Measurements from ENCODE around the gene HSD11B2.

HSD11B2 gene

GRCh38 chr16:67466581-67466980 lies 35.7 kb downstream of the HSD11B2 start:
- H3K4me3 ChIP-seq (ENCODE audit: low read depth, low read length): no peak overlapping the region
- H3K4me2 ChIP-seq (ENCODE audit: low read length): no peak overlapping the region
- TF ChIP-seq, protein P1, sequence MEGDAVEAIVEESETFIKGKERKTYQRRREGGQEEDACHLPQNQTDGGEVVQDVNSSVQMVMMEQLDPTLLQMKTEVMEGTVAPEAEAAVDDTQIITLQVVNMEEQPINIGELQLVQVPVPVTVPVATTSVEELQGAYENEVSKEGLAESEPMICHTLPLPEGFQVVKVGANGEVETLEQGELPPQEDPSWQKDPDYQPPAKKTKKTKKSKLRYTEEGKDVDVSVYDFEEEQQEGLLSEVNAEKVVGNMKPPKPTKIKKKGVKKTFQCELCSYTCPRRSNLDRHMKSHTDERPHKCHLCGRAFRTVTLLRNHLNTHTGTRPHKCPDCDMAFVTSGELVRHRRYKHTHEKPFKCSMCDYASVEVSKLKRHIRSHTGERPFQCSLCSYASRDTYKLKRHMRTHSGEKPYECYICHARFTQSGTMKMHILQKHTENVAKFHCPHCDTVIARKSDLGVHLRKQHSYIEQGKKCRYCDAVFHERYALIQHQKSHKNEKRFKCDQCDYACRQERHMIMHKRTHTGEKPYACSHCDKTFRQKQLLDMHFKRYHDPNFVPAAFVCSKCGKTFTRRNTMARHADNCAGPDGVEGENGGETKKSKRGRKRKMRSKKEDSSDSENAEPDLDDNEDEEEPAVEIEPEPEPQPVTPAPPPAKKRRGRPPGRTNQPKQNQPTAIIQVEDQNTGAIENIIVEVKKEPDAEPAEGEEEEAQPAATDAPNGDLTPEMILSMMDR (IDR thresholded peaks at IDR 0.05): no peak
- H3K36me3 ChIP-seq (ENCODE audit: control insufficient read depth, insufficient read depth, low read length): no peaks in the 10 kb centered on the region
- H3K9me3 ChIP-seq (ENCODE audit: control insufficient read depth, low read length): no peaks in the 10 kb centered on the region
- H3K4me1 ChIP-seq: peaks cover 9% of the 10 kb centered on the region
- no peak overlapping the region for H3K9ac ChIP-seq
- no peaks in the 10 kb centered on the region for H3K27me3 ChIP-seq (ENCODE audit: control insufficient read depth, insufficient read depth, low read length)
- no peak overlapping the region for H3K27ac ChIP-seq
- H3K79me2 ChIP-seq: peaks cover 88% of the 10 kb centered on the region
- no peak overlapping the region for H2AFZ ChIP-seq

DNA sequence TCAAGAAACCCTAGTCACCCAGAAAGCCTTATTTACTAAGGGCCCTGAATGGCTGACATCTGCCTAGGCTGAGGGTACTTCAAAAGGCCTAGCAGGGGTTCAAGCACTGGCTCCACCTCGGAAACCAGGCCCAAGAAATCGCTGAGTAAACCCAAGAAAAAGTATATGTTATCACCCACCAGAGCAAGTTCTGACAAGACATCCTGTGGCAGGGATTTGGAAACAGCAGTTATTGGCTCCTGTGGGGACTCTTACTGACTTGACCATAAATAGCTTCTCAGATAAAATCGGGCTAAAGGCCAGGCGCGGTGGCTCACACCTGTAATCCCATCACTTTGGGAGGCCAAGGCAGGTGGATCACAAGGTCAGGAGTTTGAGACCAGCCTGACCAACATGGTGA lies 37.8 kb downstream of the HSD11B2 start:
- Histone ChIP-seq H3K27ac (no peak overlapping the region), H3K4me1 (peaks cover 7% of the 10 kb centered on the region), H3K36me3 (ENCODE audit: control insufficient read depth, insufficient read depth, low read length) (no peaks in the 10 kb centered on the region), H2AFZ (no peak overlapping the region), H3K9ac (no peak overlapping the region), H3K4me2 (ENCODE audit: low read length) (no peak overlapping the region), H3K79me2 (peaks cover 89% of the 10 kb centered on the region), H3K9me3 (ENCODE audit: control insufficient read depth, low read length) (no peaks in the 10 kb centered on the region), H3K4me3 (ENCODE audit: low read depth, low read length) (no peak overlapping the region), H3K27me3 (ENCODE audit: control insufficient read depth, insufficient read depth, low read length) (no peaks in the 10 kb centered on the region)
- TF ChIP-seq, protein P1 (IDR thresholded peaks at IDR 0.05): no peak

- H2AFZ ChIP-seq: no peak overlapping the region
- no peaks in the 10 kb centered on the region for H3K9me3 ChIP-seq (ENCODE audit: control insufficient read depth, low read length)
- H3K27me3 ChIP-seq (ENCODE audit: control insufficient read depth, insufficient read depth, low read length): no peaks in the 10 kb centered on the region
- peaks cover 7% of the 10 kb centered on the region for H3K4me1 ChIP-seq
- H3K9ac ChIP-seq: no peak overlapping the region
- H3K4me3 ChIP-seq (ENCODE audit: low read depth, low read length): no peak overlapping the region
- H3K79me2 ChIP-seq: peaks cover 91% of the 10 kb centered on the region
- TF ChIP-seq, protein P1 (IDR thresholded peaks at IDR 0.05): no peak
- no peaks in the 10 kb centered on the region for H3K36me3 ChIP-seq (ENCODE audit: control insufficient read depth, insufficient read depth, low read length)
- no peak overlapping the region for H3K4me2 ChIP-seq (ENCODE audit: low read length)
- no peak overlapping the region for H3K27ac ChIP-seq
Measured at GRCh38 chr16:67470359-67470758, 39.4 kb downstream of the HSD11B2 start.

- Histone ChIP-seq H3K9me3 (ENCODE audit: control insufficient read depth, low read length) (no peaks in the 10 kb centered on the region), H3K36me3 (ENCODE audit: control insufficient read depth, insufficient read depth, low read length) (no peaks in the 10 kb centered on the region), H2AFZ (no peak overlapping the region), H3K27me3 (ENCODE audit: control insufficient read depth, insufficient read depth, low read length) (no peaks in the 10 kb centered on the region), H3K9ac (no peak overlapping the region), H3K4me1 (peaks cover 7% of the 10 kb centered on the region), H3K79me2 (peaks cover 92% of the 10 kb centered on the region), H3K27ac (no peak overlapping the region), H3K4me3 (ENCODE audit: low read depth, low read length) (no peak overlapping the region), H3K4me2 (ENCODE audit: low read length) (no peak overlapping the region)
- TF ChIP-seq, protein P1 (IDR thresholded peaks at IDR 0.05): no peak
Measured at GRCh38 chr16:67471758-67472384, 41.0 kb downstream of the HSD11B2 start.
